Measurements from ENCODE around the gene FAM114A2.
"Not testable (repeated sequence)": the region's sequence is repeated elsewhere in the genome, so short reads cannot be mapped to it uniquely, and the experiment has no call there.

The FAM114A2 gene

GRCh38 chr5:154038707-154039457, at the start of gene FAM114A2, which contains the start of gene MFAP3:
TSS of gene FAM114A2 (minus strand) at chr5:154038910. CDS start at chr5:154034953, 3,957 bp downstream.
TSS of gene MFAP3 (plus strand) at chr5:154038967. CDS start at chr5:154049723, 10,756 bp downstream.
- peak; percentile 89 for DNase-seq

GRCh38 chr5:154087260-154087659, 48.5 kb upstream of the FAM114A2 start:
- peak; percentile 31 for DNase-seq

GRCh38 chr5:154086641-154087040, 47.9 kb upstream of the FAM114A2 start:
- DNase-seq: no peak

GRCh38 chr5:154086146-154086545, 47.4 kb upstream of the FAM114A2 start:
- no peak for DNase-seq

GRCh38 chr5:154084062-154084639, 45.4 kb upstream of the FAM114A2 start:
- DNase-seq: no peak

- no peak for DNase-seq
These were observed 42.5 kb upstream of the FAM114A2 start for GRCh38 chr5:154081246-154081645.

- DNase-seq: peak; percentile 6
These were observed 39.6 kb upstream of the FAM114A2 start for GRCh38 chr5:154078272-154078671.

GRCh38 chr5:154077696-154078095, 39.0 kb upstream of the FAM114A2 start:
- peak; percentile 23 for DNase-seq

GRCh38 chr5:154076240-154076922, 37.7 kb upstream of the FAM114A2 start:
- no peak for DNase-seq

- peak; percentile 75 for DNase-seq
These were observed 33.9 kb upstream of the FAM114A2 start for GRCh38 chr5:154072414-154073171.

- no peak for DNase-seq
These were observed 33.2 kb upstream of the FAM114A2 start for GRCh38 chr5:154071799-154072413.

- DNase-seq: not testable (repeated sequence)
These were observed 31.1 kb upstream of the FAM114A2 start for GRCh38 chr5:154069854-154070253.

GRCh38 chr5:154065971-154066370, 27.3 kb upstream of the FAM114A2 start:
- DNase-seq: no peak

GRCh38 chr5:154063372-154063771, 24.7 kb upstream of the FAM114A2 start:
- DNase-seq: no peak

- DNase-seq: no peak
These were observed 21.9 kb upstream of the FAM114A2 start for GRCh38 chr5:154060606-154061005.

- no peak for DNase-seq
These were observed 20.9 kb upstream of the FAM114A2 start for GRCh38 chr5:154059583-154059982.

- no peak for DNase-seq
These were observed 20.3 kb upstream of the FAM114A2 start for GRCh38 chr5:154059039-154059430.

GRCh38 chr5:154058055-154059038, 19.6 kb upstream of the FAM114A2 start:
- DNase-seq: no peak

GRCh38 chr5:154055201-154055600, 16.5 kb upstream of the FAM114A2 start:
- DNase-seq: no peak

GRCh38 chr5:154053468-154053867, 14.8 kb upstream of the FAM114A2 start:
- DNase-seq: no peak

- DNase-seq: no peak
These were observed 10.9 kb upstream of the FAM114A2 start for GRCh38 chr5:154049636-154050035.

Measured in EL (cell line).